Measurements from ENCODE around the gene ALPL. TPM values are rescaled to one million over a fixed set of nuclear protein-coding genes. Genes with fewer than 3 reads are reported as not detected.

ALPL gene
- polyA plus RNA-seq, 2 of the 4 experiments (the other 2 are of a cell fraction): 0.06 to 0.31 TPM

DNA sequence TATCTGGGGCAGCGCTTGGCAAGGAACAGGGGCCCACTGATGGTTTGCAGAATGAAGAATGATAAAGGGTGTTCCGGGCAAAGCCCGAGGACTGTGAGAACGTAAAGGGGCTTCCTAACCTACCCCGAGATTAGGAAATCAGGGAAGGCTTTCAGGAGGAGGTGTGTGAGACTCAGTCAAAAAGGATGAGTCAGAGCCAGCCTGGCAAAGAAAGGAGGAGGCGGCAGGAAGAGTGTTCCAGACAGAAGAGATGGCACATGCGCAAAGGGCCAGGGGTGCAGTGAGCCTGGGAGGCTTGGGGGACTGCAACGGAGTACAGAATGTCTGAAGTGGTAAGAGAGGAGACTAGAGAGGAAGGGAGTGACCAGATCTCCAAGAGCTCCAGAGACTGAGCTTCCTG lies 89.7 kb downstream of the ALPL start:
- ChIA-PET POLR2A (no interaction called here), CTCF (interaction anchor here (4.7 kb wide), 1 partner anchor 229 kb away, joined by 24 read pairs; no protein-coding TSS in a partner anchor)
- WGBS (ENCODE audit: missing lambda C conversion rate): 74% methylated on average over 8 of the region's 8 CpGs

DNA sequence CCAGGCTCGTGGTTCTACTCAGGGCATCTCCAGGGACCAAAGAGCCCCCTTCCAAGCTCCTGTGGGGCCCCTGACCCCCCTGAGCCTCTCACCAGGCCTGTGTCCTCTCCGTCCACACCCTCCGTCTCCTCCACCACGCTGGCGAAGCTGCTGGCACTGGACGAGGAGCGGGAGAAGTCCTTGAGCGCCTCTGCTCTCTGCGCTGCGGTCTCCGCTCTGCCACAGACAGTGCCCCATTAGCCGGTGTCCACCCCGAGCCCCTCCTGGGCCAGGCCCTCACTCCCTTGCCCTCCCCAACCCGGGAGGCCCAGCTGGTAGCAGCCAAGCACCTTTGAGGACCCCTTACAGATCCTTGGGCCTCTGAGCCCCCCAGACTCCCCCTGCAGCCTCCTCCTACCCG lies 90.2 kb downstream of the ALPL start:
- Histone ChIP-seq H3K4me3 (no peak overlapping the region), H3K9me3 (no peaks in the 10 kb centered on the region), H3K27ac (no peak overlapping the region), H3K4me1 (0 out of 3 replicates have a peak, but pooled peaks cover 5% of the 10 kb centered on the region), H3K4me2 (no peak overlapping the region)
- CTCF ChIA-PET: interaction anchor here (4.7 kb wide), 1 partner anchor 230 kb away, joined by 24 read pairs; no protein-coding TSS in a partner anchor
- no peak for FAIRE-seq
- TF ChIP-seq ZSCAN20 (CRISPR knock-in tag; IDR thresholded peaks at IDR 0.05): no peak
- no peak for TF ChIP-seq PHF8 (IDR thresholded peaks at IDR 0.05; ENCODE audit: borderline replicate concordance, low read depth)
- TF ChIP-seq, protein P1, sequence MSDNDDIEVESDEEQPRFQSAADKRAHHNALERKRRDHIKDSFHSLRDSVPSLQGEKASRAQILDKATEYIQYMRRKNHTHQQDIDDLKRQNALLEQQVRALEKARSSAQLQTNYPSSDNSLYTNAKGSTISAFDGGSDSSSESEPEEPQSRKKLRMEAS (IDR thresholded peaks at IDR 0.05): no peak
- no peak for TF ChIP-seq HOXA7 (CRISPR knock-in tag; IDR thresholded peaks at IDR 0.05)
- TF ChIP-seq POLR2AphosphoS2 (conservative IDR thresholded peaks at IDR 0.05; ENCODE audit: low read length): no peak
- TF ChIP-seq NR3C1 (IDR thresholded peaks at IDR 0.05): no peak
- TF ChIP-seq JUNB (IDR thresholded peaks at IDR 0.05): no peak
- TF ChIP-seq, protein P2, sequence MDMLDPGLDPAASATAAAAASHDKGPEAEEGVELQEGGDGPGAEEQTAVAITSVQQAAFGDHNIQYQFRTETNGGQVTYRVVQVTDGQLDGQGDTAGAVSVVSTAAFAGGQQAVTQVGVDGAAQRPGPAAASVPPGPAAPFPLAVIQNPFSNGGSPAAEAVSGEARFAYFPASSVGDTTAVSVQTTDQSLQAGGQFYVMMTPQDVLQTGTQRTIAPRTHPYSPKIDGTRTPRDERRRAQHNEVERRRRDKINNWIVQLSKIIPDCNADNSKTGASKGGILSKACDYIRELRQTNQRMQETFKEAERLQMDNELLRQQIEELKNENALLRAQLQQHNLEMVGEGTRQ (IDR thresholded peaks at IDR 0.05): no peak
- no peak for TF ChIP-seq ZC3H11A (IDR thresholded peaks at IDR 0.05)
- no peak for TF ChIP-seq EP300 (IDR thresholded peaks at IDR 0.05)
- no peak for TF ChIP-seq FOXS1 (CRISPR knock-in tag; IDR thresholded peaks at IDR 0.05)
- TF ChIP-seq FOSB (CRISPR knock-in tag; IDR thresholded peaks at IDR 0.05): no peak
- no peak for TF ChIP-seq JUN (IDR thresholded peaks at IDR 0.05)
- no peak for DNase-seq (ENCODE audit: low read depth in 1 of 2, low spot score in 1 of 2)
- 81% methylated on average over 15 of the region's 15 CpGs for WGBS (ENCODE audit: missing lambda C conversion rate)
- POLR2A ChIA-PET: no interaction called here
- ATAC-seq: no peak

More for the DNA sequence above, 89.7 kb downstream of the ALPL start:
- H3K4me3 ChIP-seq: no peak overlapping the region
- no peak for TF ChIP-seq ZNF302 (CRISPR knock-in tag; IDR thresholded peaks at IDR 0.05)
- no peak for TF ChIP-seq NFE2L2 (conservative IDR thresholded peaks at IDR 0.05; ENCODE audit: low read length)
- TF ChIP-seq CHD4 (IDR thresholded peaks at IDR 0.05; ENCODE audit: borderline replicate concordance): no peak
- TF ChIP-seq FOSL2 (IDR thresholded peaks at IDR 0.05): no peak
- TF ChIP-seq FOSL2 (CRISPR knock-in tag; IDR thresholded peaks at IDR 0.05): peak; percentile 16; the same call in 1 of the 2 replicates
- peak; percentile 94 for TF ChIP-seq ZFP36 (IDR thresholded peaks at IDR 0.05; ENCODE audit: borderline replicate concordance, partially characterized antibody)
- TF ChIP-seq, protein P3, sequence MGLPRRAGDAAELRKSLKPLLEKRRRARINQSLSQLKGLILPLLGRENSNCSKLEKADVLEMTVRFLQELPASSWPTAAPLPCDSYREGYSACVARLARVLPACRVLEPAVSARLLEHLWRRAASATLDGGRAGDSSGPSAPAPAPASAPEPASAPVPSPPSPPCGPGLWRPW (IDR thresholded peaks at IDR 0.05): no peak
- TF ChIP-seq GATA3 (IDR thresholded peaks at IDR 0.05; ENCODE audit: borderline replicate concordance): no peak
- TF ChIP-seq MYC (IDR thresholded peaks at IDR 0.05; ENCODE audit: borderline replicate concordance, low read length): no peak
- no peak overlapping the region for H3K27ac ChIP-seq
- no peak for DNase-seq (ENCODE audit: low read depth in 1 of 2, low spot score in 1 of 2)
- H3K9me3 ChIP-seq: no peaks in the 10 kb centered on the region
- no peak overlapping the region for H3K4me2 ChIP-seq
- no peak for ATAC-seq
- H3K4me1 ChIP-seq: 0 out of 3 replicates have a peak, but pooled peaks cover 5% of the 10 kb centered on the region
- FAIRE-seq: no peak

DNA sequence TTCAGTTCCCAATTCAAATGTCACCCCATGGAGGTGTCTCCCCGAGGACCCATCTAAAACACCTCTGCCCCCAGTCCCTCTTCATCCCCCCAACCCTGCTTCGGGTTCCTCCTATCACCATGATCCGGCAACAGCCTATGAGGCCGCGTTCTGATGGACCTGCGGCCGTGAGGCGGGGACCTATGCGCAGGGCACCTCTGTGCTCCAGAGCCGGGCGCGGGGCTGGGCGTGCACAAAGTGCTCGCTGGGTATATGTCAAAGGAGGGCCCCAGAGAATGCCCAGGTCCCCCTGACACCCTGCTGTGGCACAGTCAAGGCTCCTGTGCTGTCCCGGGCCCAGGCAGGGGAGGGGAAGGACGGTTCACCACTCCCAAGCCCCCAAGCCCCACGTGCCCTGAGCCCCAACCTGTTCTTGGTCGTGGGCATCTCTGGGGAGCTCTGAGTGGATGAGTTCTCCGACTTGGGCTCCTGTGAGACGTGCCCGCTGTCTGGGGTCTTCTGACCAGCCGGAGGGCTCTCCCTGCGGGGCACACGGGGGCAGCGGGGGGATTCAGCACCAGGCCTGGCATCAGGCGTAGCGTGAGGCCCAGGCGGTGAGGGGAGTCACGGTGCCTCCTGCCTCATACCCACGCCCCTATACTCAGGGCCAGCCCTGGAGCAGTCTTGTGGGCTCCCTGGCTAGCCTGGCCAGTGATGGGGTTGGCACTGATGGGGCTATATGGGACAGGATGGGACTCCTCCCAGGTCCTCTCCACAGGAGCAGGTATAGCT lies 92.2 kb downstream of the ALPL start:
- ATAC-seq: no peak
- POLR2A ChIA-PET: no interaction called here
- H3K4me1 ChIP-seq: no peaks in the 10 kb centered on the region
- DNase-seq (ENCODE audit: low read depth in 1 of 2, low spot score in 1 of 2): no peak
- H3K4me2 ChIP-seq: no peak overlapping the region
- H3K27ac ChIP-seq: no peak overlapping the region
- WGBS (ENCODE audit: missing lambda C conversion rate): 90% methylated on average over 9 of the region's 30 CpGs
- CTCF ChIA-PET: interaction anchor here (1.3 to 1.4 kb wide), 2 partner anchors 9 to 56 kb away, joined by 3 read pairs; no protein-coding TSS in a partner anchor
- FAIRE-seq: no peak
- H3K4me3 ChIP-seq: no peak overlapping the region
- no peaks in the 10 kb centered on the region for H3K9me3 ChIP-seq
- TF ChIP-seq, protein P4, sequence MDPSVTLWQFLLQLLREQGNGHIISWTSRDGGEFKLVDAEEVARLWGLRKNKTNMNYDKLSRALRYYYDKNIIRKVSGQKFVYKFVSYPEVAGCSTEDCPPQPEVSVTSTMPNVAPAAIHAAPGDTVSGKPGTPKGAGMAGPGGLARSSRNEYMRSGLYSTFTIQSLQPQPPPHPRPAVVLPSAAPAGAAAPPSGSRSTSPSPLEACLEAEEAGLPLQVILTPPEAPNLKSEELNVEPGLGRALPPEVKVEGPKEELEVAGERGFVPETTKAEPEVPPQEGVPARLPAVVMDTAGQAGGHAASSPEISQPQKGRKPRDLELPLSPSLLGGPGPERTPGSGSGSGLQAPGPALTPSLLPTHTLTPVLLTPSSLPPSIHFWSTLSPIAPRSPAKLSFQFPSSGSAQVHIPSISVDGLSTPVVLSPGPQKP (IDR thresholded peaks at IDR 0.05; ENCODE audit: low read depth, low read length): no peak
- no peak for TF ChIP-seq CBX8 (IDR thresholded peaks at IDR 0.05)
- TF ChIP-seq, protein P5, sequence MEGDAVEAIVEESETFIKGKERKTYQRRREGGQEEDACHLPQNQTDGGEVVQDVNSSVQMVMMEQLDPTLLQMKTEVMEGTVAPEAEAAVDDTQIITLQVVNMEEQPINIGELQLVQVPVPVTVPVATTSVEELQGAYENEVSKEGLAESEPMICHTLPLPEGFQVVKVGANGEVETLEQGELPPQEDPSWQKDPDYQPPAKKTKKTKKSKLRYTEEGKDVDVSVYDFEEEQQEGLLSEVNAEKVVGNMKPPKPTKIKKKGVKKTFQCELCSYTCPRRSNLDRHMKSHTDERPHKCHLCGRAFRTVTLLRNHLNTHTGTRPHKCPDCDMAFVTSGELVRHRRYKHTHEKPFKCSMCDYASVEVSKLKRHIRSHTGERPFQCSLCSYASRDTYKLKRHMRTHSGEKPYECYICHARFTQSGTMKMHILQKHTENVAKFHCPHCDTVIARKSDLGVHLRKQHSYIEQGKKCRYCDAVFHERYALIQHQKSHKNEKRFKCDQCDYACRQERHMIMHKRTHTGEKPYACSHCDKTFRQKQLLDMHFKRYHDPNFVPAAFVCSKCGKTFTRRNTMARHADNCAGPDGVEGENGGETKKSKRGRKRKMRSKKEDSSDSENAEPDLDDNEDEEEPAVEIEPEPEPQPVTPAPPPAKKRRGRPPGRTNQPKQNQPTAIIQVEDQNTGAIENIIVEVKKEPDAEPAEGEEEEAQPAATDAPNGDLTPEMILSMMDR (IDR thresholded peaks at IDR 0.05): no peak
- TF ChIP-seq EHF (CRISPR knock-in tag; IDR thresholded peaks at IDR 0.05): no peak
- TF ChIP-seq KDM1A (IDR thresholded peaks at IDR 0.05; ENCODE audit: low read depth): no peak
- TF ChIP-seq ESRRA (IDR thresholded peaks at IDR 0.05; ENCODE audit: borderline replicate concordance, low read length): no peak
- no peak for TF ChIP-seq RNF2 (IDR thresholded peaks at IDR 0.05; ENCODE audit: borderline replicate concordance, low read depth)
- no peak for TF ChIP-seq HOXA7 (CRISPR knock-in tag; IDR thresholded peaks at IDR 0.05)
- TF ChIP-seq, protein P6, sequence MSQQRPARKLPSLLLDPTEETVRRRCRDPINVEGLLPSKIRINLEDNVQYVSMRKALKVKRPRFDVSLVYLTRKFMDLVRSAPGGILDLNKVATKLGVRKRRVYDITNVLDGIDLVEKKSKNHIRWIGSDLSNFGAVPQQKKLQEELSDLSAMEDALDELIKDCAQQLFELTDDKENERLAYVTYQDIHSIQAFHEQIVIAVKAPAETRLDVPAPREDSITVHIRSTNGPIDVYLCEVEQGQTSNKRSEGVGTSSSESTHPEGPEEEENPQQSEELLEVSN (IDR thresholded peaks at IDR 0.05; ENCODE audit: borderline replicate concordance, low read depth): no peak
- no peak for TF ChIP-seq RARB (CRISPR knock-in tag; IDR thresholded peaks at IDR 0.05)
- TF ChIP-seq EP300 (IDR thresholded peaks at IDR 0.05): no peak
- TF ChIP-seq ZNF302 (CRISPR knock-in tag; IDR thresholded peaks at IDR 0.05): no peak

Measured in A549 (cell line).